Measurements from ENCODE around the gene ENO3.
"Not testable (repeated sequence)": the region's sequence is repeated elsewhere in the genome, so short reads cannot be mapped to it uniquely, and the experiment has no call there.

Gene ENO3

DNA sequence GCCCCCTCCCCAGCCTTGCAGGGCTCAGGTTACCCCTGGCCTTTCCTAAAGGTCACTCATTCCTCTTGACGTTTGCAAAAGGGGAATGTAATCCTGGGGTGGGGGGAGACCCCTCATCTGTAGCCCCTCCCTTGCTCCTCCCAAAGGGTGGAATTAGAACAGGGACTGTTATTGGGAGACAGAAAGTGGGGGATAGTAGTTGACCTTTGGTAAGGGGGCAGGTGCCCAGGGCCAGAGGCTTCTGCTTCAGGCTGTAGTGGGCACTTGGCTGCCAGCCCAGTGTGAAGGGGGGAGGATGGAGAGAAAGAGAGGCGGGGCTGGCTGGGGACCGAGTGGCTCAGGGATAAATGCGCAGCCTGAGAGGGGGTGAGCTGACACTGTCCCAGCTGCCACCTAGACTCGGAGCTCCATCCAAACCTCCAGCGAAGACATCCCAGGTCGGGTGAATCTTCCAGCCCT is at the start of gene ENO3:
TSS of gene ENO3 (plus strand) at position 374 of the 459 bp plus-strand sequence. CDS start 711 bp downstream, outside the sequence.
- in situ Hi-C loops (cut with HindIII; ENCODE audit: low sequenced_read_pairs) = no loop called here
- DNase-seq (ENCODE audit: low read depth) = no peak
- H3K4me3 ChIP-seq (ENCODE audit: low read depth, low read length) = peak within 1 kb of the TSS; percentile 20
- no peak for TF ChIP-seq CTCF (IDR thresholded peaks at IDR 0.05; ENCODE audit: low read depth, low read length, missing control alignments)

DNA sequence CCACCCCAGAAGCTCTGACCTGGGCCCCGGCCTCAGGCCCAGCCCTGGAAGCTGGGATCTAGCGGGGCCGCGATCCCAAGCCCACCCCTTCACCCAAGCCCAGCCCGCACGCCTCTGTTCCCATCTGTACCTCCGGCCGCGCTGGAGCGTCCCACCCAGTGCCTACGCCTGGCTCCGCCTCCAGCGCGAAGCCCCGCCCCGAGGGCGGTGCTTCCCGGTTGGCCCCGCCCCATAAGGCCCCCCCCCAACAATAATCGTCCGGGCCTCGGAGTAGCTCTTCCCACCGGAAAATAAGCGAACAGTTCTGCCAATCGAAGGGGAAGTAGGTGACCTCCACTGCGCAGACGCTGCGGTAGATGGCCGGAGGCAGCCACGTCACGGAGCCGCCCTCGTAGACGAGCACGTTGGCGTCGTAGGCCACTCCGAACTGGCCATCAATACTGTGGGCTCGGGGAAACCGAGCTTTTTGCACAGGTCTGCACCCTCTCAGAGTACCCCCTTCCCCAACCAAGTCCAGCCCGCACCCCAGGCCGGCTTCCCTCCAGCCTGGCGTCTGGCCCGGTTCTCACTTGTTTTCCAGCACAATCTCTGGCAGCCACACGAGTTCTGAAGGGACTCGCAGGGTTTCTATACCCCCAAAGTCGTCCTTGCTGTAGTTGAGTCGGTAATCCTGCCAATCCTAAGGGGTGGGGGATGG is 49.1 kb upstream of the ENO3 start:
- H3K4me3 ChIP-seq (ENCODE audit: low read depth, low read length) = no peak overlapping the region
- TF ChIP-seq CTCF (IDR thresholded peaks at IDR 0.05; ENCODE audit: low read depth, low read length, missing control alignments) = no peak
- in situ Hi-C loops (cut with HindIII; ENCODE audit: low sequenced_read_pairs) = no loop called here
- DNase-seq (ENCODE audit: low read depth) = no peak

DNA sequence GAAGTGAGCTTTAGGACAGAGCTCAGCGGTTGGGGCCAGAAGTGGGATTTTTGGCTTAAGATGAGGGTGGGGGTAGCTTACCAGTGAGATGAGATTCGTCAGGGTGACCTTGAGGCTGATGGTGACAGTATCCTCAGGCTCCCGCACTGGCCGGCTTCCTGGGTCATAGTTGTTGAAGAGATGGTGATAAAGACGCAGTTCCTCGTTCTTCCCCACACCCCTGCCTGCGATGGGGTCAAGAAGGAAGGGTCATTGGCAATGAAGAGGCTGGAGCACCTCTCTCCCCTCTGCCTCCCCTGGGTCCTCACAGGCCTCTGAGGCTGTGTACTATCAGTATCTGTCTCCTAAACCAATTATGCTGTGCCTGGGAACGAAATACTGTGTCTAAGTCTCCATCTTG is 48.4 kb upstream of the ENO3 start:
- no peak overlapping the region for H3K4me3 ChIP-seq (ENCODE audit: low read depth, low read length)
- no peak for TF ChIP-seq CTCF (IDR thresholded peaks at IDR 0.05; ENCODE audit: low read depth, low read length, missing control alignments)
- in situ Hi-C loops (cut with HindIII; ENCODE audit: low sequenced_read_pairs) = no loop called here
- DNase-seq (ENCODE audit: low read depth) = no peak

DNA sequence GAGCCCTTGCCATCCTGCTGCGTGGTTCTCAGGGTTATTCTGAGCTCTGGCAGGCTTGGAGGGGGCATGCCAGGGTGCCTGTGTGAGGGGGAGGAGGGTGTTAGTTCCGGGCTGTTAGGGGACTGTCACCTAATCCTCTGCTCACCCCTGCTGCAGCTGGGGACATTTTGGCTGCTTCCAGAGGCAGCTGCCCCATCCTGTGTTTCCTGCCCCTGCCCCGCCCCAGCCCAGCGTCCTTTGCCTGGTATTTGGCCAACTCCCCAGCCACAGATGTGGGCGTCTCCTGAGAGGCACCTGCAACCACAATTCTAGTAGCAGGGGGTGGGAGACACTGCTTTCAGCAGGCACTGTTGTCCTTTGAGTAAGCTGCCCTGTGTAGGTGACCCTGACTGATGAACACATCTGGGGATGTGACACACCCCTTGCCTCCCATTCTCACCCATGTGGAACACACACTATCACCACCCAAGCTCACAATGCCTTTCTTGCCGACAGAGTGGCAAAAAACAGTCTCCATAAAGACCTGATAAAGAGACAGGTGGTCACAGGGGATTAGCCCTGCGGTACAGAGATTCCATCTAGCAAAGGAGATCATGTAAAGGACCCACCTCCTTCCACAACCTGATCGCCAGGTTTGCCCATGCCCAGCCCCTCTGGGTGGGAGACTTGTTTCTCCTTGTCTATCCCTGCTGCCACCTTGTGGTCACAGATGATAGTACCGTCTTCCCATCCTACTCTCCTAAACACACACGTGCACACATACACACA is 47.7 kb upstream of the ENO3 start, which contains the start of gene CHRNE:
TSS of gene CHRNE (minus strand) at position 48 of the 768 bp plus-strand sequence. CDS start at position 13, 35 bp downstream.
- H3K4me3 ChIP-seq (ENCODE audit: low read depth, low read length) = no peak within 1 kb of the TSS
- peak; percentile 71 for DNase-seq (ENCODE audit: low read depth)
- TF ChIP-seq CTCF (IDR thresholded peaks at IDR 0.05; ENCODE audit: low read depth, low read length, missing control alignments) = peak; percentile 75
- in situ Hi-C loops (cut with HindIII; ENCODE audit: low sequenced_read_pairs) = no loop called here

- DNase-seq (ENCODE audit: low read depth); H3K4me3 ChIP-seq (ENCODE audit: low read depth, low read length); in situ Hi-C loops (cut with HindIII; ENCODE audit: low sequenced_read_pairs): not testable (repeated sequence)
These were observed 44.3 kb upstream of the ENO3 start for GRCh38 chr17:4906642-4907041.

GRCh38 chr17:4908301-4908700 is 42.6 kb upstream of the ENO3 start:
- TF ChIP-seq CTCF (IDR thresholded peaks at IDR 0.05; ENCODE audit: low read depth, low read length, missing control alignments) = no peak
- in situ Hi-C loops (cut with HindIII; ENCODE audit: low sequenced_read_pairs) = no loop called here
- no peak for DNase-seq (ENCODE audit: low read depth)
- H3K4me3 ChIP-seq (ENCODE audit: low read depth, low read length) = no peak overlapping the region
